GM12874 (cell line): ENCODE measurements around the gene HSBP1L1.

Experiments
- TF ChIP-seq, protein P1 (sequence below): IDR thresholded peaks from 2 replicates; pipeline ENCODE4 v1.5.1; 2011; ENCODE audit warnings: low read depth, mild to moderate bottlenecking, control low read depth, low read length, moderate library complexity; ENCODE audit not compliant: insufficient read depth

The HSBP1L1 gene

DNA sequence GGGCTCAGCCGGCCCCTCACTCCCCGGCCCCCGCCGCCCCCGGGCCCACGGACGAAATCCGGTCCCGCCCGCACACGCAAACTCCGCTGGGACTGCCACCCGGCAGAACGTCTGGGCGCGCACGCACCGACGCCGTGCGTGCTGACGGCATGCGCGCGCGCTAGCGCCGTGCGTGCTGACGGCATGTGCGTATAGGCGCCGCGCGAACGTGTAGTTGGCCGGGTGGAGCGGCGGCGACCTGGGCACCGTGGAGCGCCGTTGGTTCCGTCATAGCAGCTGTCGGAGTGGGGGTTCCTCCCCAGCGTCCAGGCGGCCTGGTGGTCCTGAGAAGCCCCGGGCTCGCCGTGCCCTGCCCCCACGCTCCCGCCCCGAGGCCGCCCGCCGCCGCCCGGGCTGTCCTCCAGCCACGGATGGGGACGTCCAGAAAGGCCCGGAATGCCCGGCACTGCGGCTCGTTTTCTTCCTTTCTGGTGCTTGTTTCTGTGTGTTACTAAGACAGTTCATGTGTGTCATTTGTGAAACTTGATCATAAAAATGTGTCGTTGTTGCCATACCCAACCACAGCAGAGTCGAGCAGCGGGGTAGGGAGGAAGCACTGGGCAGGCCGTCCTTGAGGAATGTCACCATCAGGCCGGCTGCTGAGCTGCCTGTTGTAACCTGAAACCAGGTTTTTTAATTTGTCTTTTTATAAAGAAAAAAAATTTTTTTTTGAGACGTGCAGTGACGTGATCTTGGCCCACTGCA is 24.2 kb downstream of the HSBP1L1 start, which contains the start of gene TXNL4A:
TSS of gene TXNL4A (minus strand) at position 113 of the 744 bp plus-strand sequence. CDS start 171 bp downstream, outside the sequence.
- TF ChIP-seq, protein P1, sequence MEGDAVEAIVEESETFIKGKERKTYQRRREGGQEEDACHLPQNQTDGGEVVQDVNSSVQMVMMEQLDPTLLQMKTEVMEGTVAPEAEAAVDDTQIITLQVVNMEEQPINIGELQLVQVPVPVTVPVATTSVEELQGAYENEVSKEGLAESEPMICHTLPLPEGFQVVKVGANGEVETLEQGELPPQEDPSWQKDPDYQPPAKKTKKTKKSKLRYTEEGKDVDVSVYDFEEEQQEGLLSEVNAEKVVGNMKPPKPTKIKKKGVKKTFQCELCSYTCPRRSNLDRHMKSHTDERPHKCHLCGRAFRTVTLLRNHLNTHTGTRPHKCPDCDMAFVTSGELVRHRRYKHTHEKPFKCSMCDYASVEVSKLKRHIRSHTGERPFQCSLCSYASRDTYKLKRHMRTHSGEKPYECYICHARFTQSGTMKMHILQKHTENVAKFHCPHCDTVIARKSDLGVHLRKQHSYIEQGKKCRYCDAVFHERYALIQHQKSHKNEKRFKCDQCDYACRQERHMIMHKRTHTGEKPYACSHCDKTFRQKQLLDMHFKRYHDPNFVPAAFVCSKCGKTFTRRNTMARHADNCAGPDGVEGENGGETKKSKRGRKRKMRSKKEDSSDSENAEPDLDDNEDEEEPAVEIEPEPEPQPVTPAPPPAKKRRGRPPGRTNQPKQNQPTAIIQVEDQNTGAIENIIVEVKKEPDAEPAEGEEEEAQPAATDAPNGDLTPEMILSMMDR: no peak

DNA sequence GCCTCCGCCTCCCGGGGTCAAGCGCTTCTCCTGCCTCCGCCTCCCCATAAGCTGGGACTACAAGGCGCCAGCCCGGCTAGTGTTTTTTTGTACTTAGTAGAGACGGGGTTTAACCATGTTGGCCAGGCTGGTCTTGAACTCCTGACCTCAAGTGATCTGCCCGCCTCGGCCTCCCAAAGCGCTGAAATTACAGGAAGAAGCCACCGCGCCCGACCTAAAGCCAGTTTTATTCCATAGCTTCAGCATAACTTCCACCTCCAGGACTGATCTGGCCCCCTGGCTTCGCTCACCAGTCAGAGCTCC is 24.7 kb downstream of the HSBP1L1 start:
- TF ChIP-seq, protein P1: no peak

DNA sequence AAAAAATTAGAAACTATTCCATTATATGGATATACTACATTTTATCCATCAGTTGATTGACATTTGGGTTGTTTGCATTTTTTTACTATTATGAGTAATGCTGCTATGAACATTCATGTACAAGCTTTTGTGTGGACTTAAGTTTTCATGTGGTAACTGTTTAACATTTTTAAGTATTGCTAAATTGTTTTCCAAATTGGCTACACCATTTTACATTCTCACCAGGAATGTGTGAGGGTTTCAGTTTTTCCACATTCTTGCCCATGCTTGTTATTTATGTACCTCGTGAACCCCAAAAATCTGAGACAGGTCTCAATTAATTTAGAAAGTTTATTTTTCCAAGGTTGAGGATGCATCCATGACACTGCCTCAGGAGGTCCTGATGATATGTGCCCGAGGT is 27.1 kb downstream of the HSBP1L1 start:
- TF ChIP-seq, protein P1: no peak

DNA sequence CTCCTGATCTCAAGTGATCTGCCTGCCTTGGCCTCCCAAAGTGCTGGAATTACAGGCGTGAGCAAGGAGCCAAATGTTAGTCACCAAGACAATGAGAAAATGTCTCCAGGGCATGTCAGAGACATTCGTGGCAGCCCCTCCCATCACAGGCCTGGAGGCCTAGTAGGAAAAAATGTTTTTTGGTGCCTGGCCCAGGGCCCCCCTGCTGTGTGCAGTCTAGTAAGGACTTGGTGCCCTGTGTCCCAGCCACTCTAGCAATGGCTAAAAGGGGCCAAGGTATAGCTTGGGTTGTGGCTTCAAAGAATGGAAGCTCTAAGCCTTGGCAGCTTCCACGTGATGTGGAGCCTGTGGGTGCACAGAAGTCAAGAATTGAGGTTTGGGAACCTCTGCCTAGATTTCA is 36.4 kb downstream of the HSBP1L1 start:
- TF ChIP-seq, protein P1: no peak

DNA sequence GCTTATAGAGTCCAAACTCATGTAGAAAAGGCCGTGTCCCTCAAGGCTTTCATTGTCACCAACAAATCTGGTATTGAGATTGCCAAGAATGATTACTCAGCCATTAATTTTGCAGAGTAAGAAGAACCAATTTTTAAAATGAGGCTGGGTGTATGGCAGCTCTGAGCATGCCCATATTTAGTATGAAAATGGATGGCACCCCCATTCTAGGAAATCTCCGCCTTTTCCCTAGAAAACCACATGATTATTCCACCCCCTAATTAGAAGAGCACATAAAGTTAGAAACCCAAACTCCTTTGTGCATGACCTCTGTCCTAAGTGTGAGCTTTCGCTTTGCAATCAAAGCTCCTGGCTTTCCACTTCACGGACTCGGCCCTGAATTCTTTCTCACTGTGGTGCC is 38.0 kb downstream of the HSBP1L1 start:
- TF ChIP-seq, protein P1: no peak

DNA sequence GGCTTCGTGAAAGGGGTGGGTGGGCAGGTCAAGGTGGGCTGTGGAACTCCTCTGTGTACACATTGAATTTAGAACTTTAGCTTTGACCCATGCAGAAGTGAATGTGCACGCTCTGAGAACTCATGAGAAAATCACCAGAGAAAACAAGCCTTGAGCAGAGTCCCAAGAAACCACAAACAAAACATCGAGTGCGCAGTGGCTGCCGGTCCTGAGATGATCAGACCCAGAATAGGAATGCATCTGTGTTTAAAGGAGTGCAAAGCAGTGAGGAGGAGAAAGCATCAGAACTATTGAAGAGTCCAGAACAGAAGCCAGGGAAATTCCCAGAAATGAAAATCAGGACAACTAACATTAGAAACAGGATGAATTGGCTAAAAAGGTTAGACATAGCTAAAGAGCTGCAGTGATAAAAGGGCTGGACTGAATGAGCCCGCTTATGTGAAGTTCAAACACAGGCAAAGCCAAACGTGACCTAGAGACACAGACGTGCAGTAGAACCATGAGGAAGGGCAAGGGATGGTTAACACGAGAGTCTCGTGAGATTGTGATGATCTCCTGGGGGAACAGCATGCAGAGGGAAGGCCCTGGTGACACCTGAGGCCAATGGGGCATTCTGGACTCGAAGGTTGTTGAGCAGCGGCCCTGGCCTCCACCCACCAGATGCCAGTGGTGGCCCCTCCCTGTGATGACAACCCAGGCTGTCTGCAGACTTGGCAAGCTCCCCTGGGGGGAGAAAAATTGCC is 40.3 kb downstream of the HSBP1L1 start:
- TF ChIP-seq, protein P1: no peak

DNA sequence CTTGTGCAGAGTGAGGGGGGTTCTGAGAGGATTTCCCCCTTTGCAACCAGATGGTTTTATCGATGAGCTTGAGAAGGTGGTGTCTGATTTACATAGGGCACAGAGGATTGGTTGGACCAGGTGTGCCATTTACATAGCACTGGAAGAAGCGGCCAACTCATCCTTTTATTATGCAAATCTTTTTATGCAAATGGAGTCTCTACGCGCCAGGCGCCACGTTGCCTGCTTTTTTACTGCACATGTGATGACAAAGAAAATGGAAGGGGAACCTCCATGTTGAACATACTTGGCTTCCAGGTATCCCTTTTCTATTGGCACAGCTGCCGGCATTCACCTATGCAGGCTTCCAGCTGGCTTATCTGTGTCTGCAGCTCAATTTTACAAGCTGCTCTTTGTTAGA is 42.3 kb downstream of the HSBP1L1 start:
- TF ChIP-seq, protein P1: no peak
